Transverse colon (tissue), 4 donors: ENCODE measurements around the gene EHMT1.

ENCODE experiments used
- POLR2AphosphoS5 ChIP-seq, 3 donors: sonication (generic); formaldehyde crosslinking; IDR thresholded peaks; one replicate each; pipeline ENCODE4 v1.6.1; 2016; ENCODE audit warnings: antibody characterized with exemption in 3 of 3
- TF ChIP-seq, protein P1 (sequence below), 5 experiments: fragments of 200-600 bp in 3 of 5; fragments of 450-650 bp in 2 of 5; sonication (generic) in 3 of 5; IDR thresholded peaks; 1 replicate in 2 of 5; 2 replicates in 3 of 5; pipeline ENCODE4 v1.5.1; 2016 to 2017; ENCODE audit warnings: antibody characterized with exemption in 5 of 5, inconsistent platforms in 3 of 5, mild to moderate bottlenecking in 2 of 5, moderate library complexity in 1 of 5

DNA sequence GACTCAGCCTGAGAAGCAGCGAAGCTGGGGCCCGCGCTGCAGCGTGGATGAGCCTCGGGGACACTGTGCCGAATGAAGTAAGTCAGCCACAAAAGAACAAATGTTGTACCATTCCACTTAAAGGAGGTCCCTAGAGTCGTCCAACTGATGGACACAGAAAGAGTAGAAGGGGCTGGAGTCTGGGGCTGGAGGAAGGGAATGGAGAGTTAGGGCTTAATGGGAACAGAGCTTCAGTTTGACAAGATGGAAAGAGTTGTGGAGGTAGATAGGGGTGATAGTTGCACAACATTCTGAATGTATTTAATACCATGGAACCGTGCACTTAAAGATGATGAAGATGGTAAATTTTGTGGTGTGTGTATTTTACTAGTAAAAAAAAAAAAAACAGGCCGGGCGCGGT, 119.9 kb downstream of the EHMT1 start:
- TF ChIP-seq, protein P1, sequence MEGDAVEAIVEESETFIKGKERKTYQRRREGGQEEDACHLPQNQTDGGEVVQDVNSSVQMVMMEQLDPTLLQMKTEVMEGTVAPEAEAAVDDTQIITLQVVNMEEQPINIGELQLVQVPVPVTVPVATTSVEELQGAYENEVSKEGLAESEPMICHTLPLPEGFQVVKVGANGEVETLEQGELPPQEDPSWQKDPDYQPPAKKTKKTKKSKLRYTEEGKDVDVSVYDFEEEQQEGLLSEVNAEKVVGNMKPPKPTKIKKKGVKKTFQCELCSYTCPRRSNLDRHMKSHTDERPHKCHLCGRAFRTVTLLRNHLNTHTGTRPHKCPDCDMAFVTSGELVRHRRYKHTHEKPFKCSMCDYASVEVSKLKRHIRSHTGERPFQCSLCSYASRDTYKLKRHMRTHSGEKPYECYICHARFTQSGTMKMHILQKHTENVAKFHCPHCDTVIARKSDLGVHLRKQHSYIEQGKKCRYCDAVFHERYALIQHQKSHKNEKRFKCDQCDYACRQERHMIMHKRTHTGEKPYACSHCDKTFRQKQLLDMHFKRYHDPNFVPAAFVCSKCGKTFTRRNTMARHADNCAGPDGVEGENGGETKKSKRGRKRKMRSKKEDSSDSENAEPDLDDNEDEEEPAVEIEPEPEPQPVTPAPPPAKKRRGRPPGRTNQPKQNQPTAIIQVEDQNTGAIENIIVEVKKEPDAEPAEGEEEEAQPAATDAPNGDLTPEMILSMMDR (IDR thresholded peaks at IDR 0.05), result no peak
- no peak for TF ChIP-seq POLR2AphosphoS5 (IDR thresholded peaks at IDR 0.05)
